H9 (cell line): Measurements from ENCODE around the gene NUP107. TPM values are rescaled to one million over a fixed set of nuclear protein-coding genes. Genes with fewer than 3 reads are reported as not detected.

ENCODE experiments used
- DNase-seq: peaks from one replicate; pipeline ENCODE4 v3.0.0-alpha.2; 2017
- H2AFZ ChIP-seq: one replicate; pipeline ENCODE4 v1.6.1; 2013; ENCODE audit warnings: mild to moderate bottlenecking, low read length, control low read depth, moderate library complexity
- H2AK5ac ChIP-seq: 2 replicates; pipeline ENCODE4 v1.6.1; 2013; ENCODE audit warnings: low read length, control low read depth, mixed read lengths; ENCODE audit not compliant: insufficient read length
- H2BK120ac ChIP-seq: one replicate; pipeline ENCODE4 v1.6.1; 2013; ENCODE audit warnings: low read depth, mild to moderate bottlenecking, low read length, control low read depth, inconsistent platforms; ENCODE audit not compliant: poor library complexity, severe bottlenecking
- H2BK12ac ChIP-seq: 2 replicates; pipeline ENCODE4 v1.6.1; 2013; ENCODE audit warnings: low read length, control low read depth, mixed read lengths, low read depth; ENCODE audit not compliant: insufficient read length
- H2BK15ac ChIP-seq: 2 replicates; pipeline ENCODE4 v1.6.1; 2013; ENCODE audit warnings: low read depth, low read length, control low read depth
- H2BK20ac ChIP-seq: one replicate; pipeline ENCODE4 v1.6.1; 2013; ENCODE audit warnings: low read depth, mild to moderate bottlenecking, low read length, control low read depth, inconsistent platforms; ENCODE audit not compliant: poor library complexity, severe bottlenecking
- H2BK5ac ChIP-seq: 2 replicates; pipeline ENCODE4 v1.6.1; 2013; ENCODE audit warnings: low read length, control low read depth, mixed read lengths; ENCODE audit not compliant: insufficient read length
- H3K14ac ChIP-seq: 2 replicates; pipeline ENCODE4 v1.6.1; 2013; ENCODE audit warnings: low read length, control low read depth; ENCODE audit not compliant: insufficient read depth
- H3K18ac ChIP-seq: 2 replicates; pipeline ENCODE4 v1.6.1; 2013; ENCODE audit warnings: low read depth, mild to moderate bottlenecking, mixed read lengths, low read length, control low read depth; ENCODE audit not compliant: insufficient read length
- H3K23ac ChIP-seq: 2 replicates; pipeline ENCODE4 v1.6.1; 2013; ENCODE audit warnings: low read length, control low read depth, mixed read lengths, low read depth; ENCODE audit not compliant: insufficient read length
- H3K23me2 ChIP-seq: 2 replicates; pipeline ENCODE4 v1.6.1; 2013; ENCODE audit warnings: low read depth, mild to moderate bottlenecking, mixed read lengths, low read length, control low read depth; ENCODE audit not compliant: insufficient read length, poor library complexity, severe bottlenecking
- H3K27ac ChIP-seq: 2 replicates; pipeline ENCODE4 v1.5.1; 2013; ENCODE audit warnings: low read length, control low read depth, mixed read lengths, low read depth; ENCODE audit not compliant: insufficient read length
- H3K27me3 ChIP-seq: 2 replicates; pipeline ENCODE4 v1.6.1; 2013; ENCODE audit warnings: low read length, control low read depth, inconsistent platforms; ENCODE audit not compliant: insufficient read depth
- H3K4ac ChIP-seq: 2 replicates; pipeline ENCODE4 v1.6.1; 2013; ENCODE audit warnings: low read depth, mild to moderate bottlenecking, control low read depth, inconsistent platforms, low read length, moderate library complexity
- H3K4me1 ChIP-seq: 2 replicates; pipeline ENCODE4 v1.6.1; 2013; ENCODE audit warnings: low read length, control low read depth, inconsistent platforms; ENCODE audit not compliant: insufficient read depth
- H3K4me2 ChIP-seq: 2 replicates; pipeline ENCODE4 v1.6.1; 2013; ENCODE audit warnings: low read length, control low read depth, mixed read lengths; ENCODE audit not compliant: insufficient read length, insufficient read depth
- H3K56ac ChIP-seq: 2 replicates; pipeline ENCODE4 v1.6.1; 2013; ENCODE audit warnings: low read depth, mild to moderate bottlenecking, mixed read lengths, low read length, control low read depth; ENCODE audit not compliant: insufficient read length
- H3K79me1 ChIP-seq: 2 replicates; pipeline ENCODE4 v1.6.1; 2013; ENCODE audit warnings: low read depth, mild to moderate bottlenecking, moderate library complexity, low read length, control low read depth, inconsistent platforms; ENCODE audit not compliant: insufficient read depth, poor library complexity, severe bottlenecking
- H3K79me2 ChIP-seq: 2 replicates; pipeline ENCODE4 v1.6.1; 2013; ENCODE audit warnings: low read length, control low read depth, inconsistent platforms; ENCODE audit not compliant: insufficient read depth
- H3K9ac ChIP-seq: 2 replicates; pipeline ENCODE4 v1.6.1; 2013; ENCODE audit warnings: low read length, control low read depth, mixed read lengths; ENCODE audit not compliant: insufficient read length; ENCODE audit errors: extremely low read depth
- H3K9me3 ChIP-seq: one replicate; pipeline ENCODE4 v1.6.1; 2013; ENCODE audit warnings: low read depth, low read length, inconsistent platforms; ENCODE audit not compliant: control insufficient read depth
- H3T11ph ChIP-seq: one replicate; pipeline ENCODE4 v1.6.1; 2013; ENCODE audit warnings: mild to moderate bottlenecking, low read length, control low read depth, inconsistent platforms
- H4K20me1 ChIP-seq: one replicate; pipeline ENCODE4 v1.6.1; 2013; ENCODE audit not compliant: control insufficient read depth, insufficient read length, insufficient read depth
- H4K5ac ChIP-seq: 2 replicates; pipeline ENCODE4 v1.6.1; 2013; ENCODE audit warnings: low read depth, mild to moderate bottlenecking, mixed read lengths, low read length, control low read depth; ENCODE audit not compliant: insufficient read length
- H4K8ac ChIP-seq: replicated peaks from 2 replicates; pipeline ENCODE4 v1.6.1; 2013; ENCODE audit warnings: low read length, control low read depth, mixed read lengths, low read depth; ENCODE audit not compliant: insufficient read length
- H4K91ac ChIP-seq: 2 replicates; pipeline ENCODE4 v1.6.1; 2013; ENCODE audit warnings: low read depth, mild to moderate bottlenecking, moderate library complexity, mixed read lengths, low read length, control low read depth; ENCODE audit not compliant: insufficient read length
- H3K27ac Mint-ChIP-seq, 3 experiments: 2 replicates in 2 of 3; 3 replicates in 1 of 3; pipeline ENCODE4 v1.8.0; 2020 to 2021; ENCODE audit warnings: mixed read lengths in 3 of 3, mild to moderate bottlenecking in 1 of 3, moderate library complexity in 1 of 3
- H3K27me3 Mint-ChIP-seq: 2 replicates; pipeline ENCODE4 v1.8.0; 2021; ENCODE audit warnings: low read depth, mild to moderate bottlenecking, moderate library complexity, mixed read lengths
- H3K36me3 Mint-ChIP-seq, 3 experiments: 2 replicates in 2 of 3; 3 replicates in 1 of 3; pipeline ENCODE4 v1.8.0; 2020 to 2021; ENCODE audit warnings: low read depth in 3 of 3, mixed read lengths in 3 of 3; ENCODE audit not compliant: insufficient read depth in 1 of 3
- H3K4me1 Mint-ChIP-seq, 2 experiments: 2 replicates each; pipeline ENCODE4 v1.8.0; 2020; ENCODE audit warnings: mixed read lengths in 2 of 2
- H3K4me3 Mint-ChIP-seq, 2 experiments: 2 replicates in 1 of 2; 3 replicates in 1 of 2; pipeline ENCODE4 v1.8.0; 2020 to 2021; ENCODE audit warnings: mild to moderate bottlenecking in 2 of 2, mixed read lengths in 2 of 2, moderate library complexity in 1 of 2
- H3K9me3 Mint-ChIP-seq, 2 experiments: 2 replicates in 1 of 2; 3 replicates in 1 of 2; pipeline ENCODE4 v1.8.0; 2020; ENCODE audit warnings: mild to moderate bottlenecking in 2 of 2, mixed read lengths in 2 of 2, moderate library complexity in 1 of 2
- CTCF ChIP-seq: fragments of 200-600 bp; sonication (generic); conservative IDR thresholded peaks from 3 replicates; pipeline ENCODE4 v1.8.0; 2021; ENCODE audit warnings: antibody characterized with exemption, mild to moderate bottlenecking
- WGBS: extraction: QIAGEN DNeasy Blood & Tissue Kit; methylation state at CpG from one replicate; pipeline ENCODE4 v1.1.7; 2013; ENCODE audit warnings: missing lambda C conversion rate, low lambda C conversion rate, mixed read lengths; ENCODE audit not compliant: insufficient read length; ENCODE audit errors: extremely low coverage; 5-methylcytosine and 5-hydroxymethylcytosine counted together
- total RNA-seq: library from RNA; stranded (reverse); gene quantifications from 2 replicates; pipeline ENCODE4 v1.2.1, GENCODE V29; 2021

Gene NUP107
- total RNA-seq, 1 experiment from 2014 or later = 147 TPM

GRCh38 chr12:68760806-68761441, 74.1 kb downstream of the NUP107 start:
- H3K79me1 ChIP-seq = no peaks in the 10 kb centered on the region
- Mint-ChIP-seq H3K27me3 (no peaks in the 10 kb centered on the region; the same call in 1 of the 2 replicates), H3K4me1 (peaks cover 3 to 5% of the 10 kb centered on the region in 2 experiments; a peak in 3 of 4 replicates), H3K9me3 (no peaks in the 10 kb centered on the region), H3K4me3 (no peak overlapping the region), H3K27ac (no peak overlapping the region), H3K36me3 (peaks cover 7 to 67% (median 62%) of the 10 kb centered on the region in 3 experiments; a peak in 6 of 7 replicates)
- H3K14ac ChIP-seq = no peak overlapping the region
- H3K79me2 ChIP-seq = no peaks in the 10 kb centered on the region
- H4K91ac ChIP-seq = no peak overlapping the region
- no peak overlapping the region for H3K4ac ChIP-seq
- no peak overlapping the region for H2BK20ac ChIP-seq
- no peaks in the 10 kb centered on the region for H3K23me2 ChIP-seq
- H2BK12ac ChIP-seq = no peak overlapping the region
- H3K18ac ChIP-seq = no peak overlapping the region
- no peak overlapping the region for H3K9ac ChIP-seq
- no peak overlapping the region for H4K5ac ChIP-seq
- H4K8ac ChIP-seq = no peak overlapping the region
- WGBS = no CpG with 5 or more reads among the region's 7 CpGs
- no peak overlapping the region for H2BK120ac ChIP-seq
- H3K23ac ChIP-seq = no peak overlapping the region
- no peak overlapping the region for H2AK5ac ChIP-seq
- no peak overlapping the region for H2BK15ac ChIP-seq
- no peak for DNase-seq
- H3K4me2 ChIP-seq = no peak overlapping the region
- H4K20me1 ChIP-seq = no peaks in the 10 kb centered on the region
- H3K4me1 ChIP-seq = no peaks in the 10 kb centered on the region
- no peak overlapping the region for H3K27ac ChIP-seq
- H2AFZ ChIP-seq = no peak overlapping the region
- no peaks in the 10 kb centered on the region for H3K9me3 ChIP-seq
- H2BK5ac ChIP-seq = no peak overlapping the region
- H3T11ph ChIP-seq = no peak overlapping the region
- H3K27me3 ChIP-seq = no peaks in the 10 kb centered on the region
- no peak for TF ChIP-seq CTCF
- H3K56ac ChIP-seq = no peak overlapping the region
